ENCODE results near the gene BMP10. TPM values are rescaled to one million over a fixed set of nuclear protein-coding genes. Genes with fewer than 3 reads are reported as not detected.

Gene BMP10
- total RNA-seq, 2 experiments from 2014 or later, result not detected

DNA sequence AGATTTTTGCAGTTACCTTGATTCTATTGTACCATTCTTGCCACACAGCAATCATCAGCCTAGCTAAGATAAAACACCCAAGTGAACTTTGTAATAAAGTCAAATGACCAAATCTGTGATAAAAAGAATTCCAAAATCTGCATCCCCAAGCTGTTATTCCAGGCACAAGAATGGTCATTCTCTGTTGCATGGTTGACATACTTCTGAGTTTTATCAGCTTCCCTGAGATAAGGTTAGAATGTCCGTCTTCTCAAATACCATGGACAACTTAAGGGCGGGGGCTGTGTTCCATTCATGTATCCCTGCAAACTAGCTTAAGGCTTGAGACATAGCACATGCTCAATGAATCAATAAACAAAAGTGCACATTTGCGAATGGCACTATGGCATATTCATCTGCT, 8.1 kb upstream of the BMP10 start:
- Histone ChIP-seq H3K79me2 (ENCODE audit: insufficient read depth, low read depth, low read length) (no peaks in the 10 kb centered on the region), H3K9me3 (ENCODE audit: low read length) (no peaks in the 10 kb centered on the region), H2AFZ (ENCODE audit: low read length) (no peak overlapping the region), H3K4me1 (ENCODE audit: insufficient read depth, low read length, poor library complexity, severe bottlenecking) (no peaks in the 10 kb centered on the region), H3K27ac (ENCODE audit: low read depth, low read length, poor library complexity, severe bottlenecking) (no peak overlapping the region), H4K20me1 (ENCODE audit: insufficient read depth, low read length) (no peaks in the 10 kb centered on the region), H3K4me3 (ENCODE audit: low read depth, low read length, poor library complexity, severe bottlenecking) (no peak overlapping the region), H3K36me3 (ENCODE audit: insufficient read depth, low read length) (no peaks in the 10 kb centered on the region), H3K9me2 (ENCODE audit: insufficient read depth, low read length) (no peaks in the 10 kb centered on the region), H3K4me2 (ENCODE audit: low read length) (no peak overlapping the region)
- intact Hi-C loops (cut with micrococcal nuclease; ENCODE audit: unreplicated experiment), result no loop called here
- BruUV-seq (replicated peaks), result no TSS peak
- DNase-seq (ENCODE audit: low spot score), result no peak
- no peak for TF ChIP-seq EZH2phosphoT487 (IDR thresholded peaks at IDR 0.05; ENCODE audit: borderline replicate concordance, low read depth, low read length)
- TF ChIP-seq CTCF (conservative IDR thresholded peaks at IDR 0.05; ENCODE audit: low read length), result no peak
- ChIA-PET POLR2A (interaction anchor here (0.9 to 2.4 kb wide), 4 partner anchors 23 to 45 kb away, joined by 3 to 6 read pairs (median 3); no protein-coding TSS in a partner anchor), CTCF (ENCODE audit: unreplicated experiment) (no interaction called here)

DNA sequence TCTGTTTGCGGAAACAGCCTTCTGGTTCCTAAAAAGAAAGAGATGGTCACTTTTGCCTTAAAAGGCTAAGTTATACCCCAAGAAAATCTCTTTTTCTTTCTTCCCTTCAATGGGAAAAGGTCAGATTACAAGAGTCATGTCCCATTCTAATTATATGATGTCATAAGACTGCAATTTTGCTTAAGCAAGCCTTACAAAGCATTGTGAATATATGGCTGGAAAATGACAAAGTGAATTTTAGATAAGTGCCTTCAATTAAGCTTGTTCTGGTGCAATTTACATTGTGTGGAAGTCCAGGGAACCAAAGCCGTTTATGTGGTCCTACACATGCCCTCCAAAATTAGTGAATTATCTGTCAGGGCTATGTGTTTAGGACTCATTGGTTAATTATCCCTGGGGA, 7.6 kb upstream of the BMP10 start:
- ChIA-PET CTCF (ENCODE audit: unreplicated experiment) (no interaction called here), POLR2A (interaction anchor here (0.6 to 2.4 kb wide), 3 partner anchors 16 to 46 kb away, joined by 3 to 6 read pairs (median 6); no protein-coding TSS in a partner anchor)
- Histone ChIP-seq H3K9me2 (ENCODE audit: insufficient read depth, low read length) (no peaks in the 10 kb centered on the region), H3K9me3 (ENCODE audit: low read length) (no peaks in the 10 kb centered on the region), H2AFZ (ENCODE audit: low read length) (no peak overlapping the region), H3K4me3 (ENCODE audit: low read depth, low read length, poor library complexity, severe bottlenecking) (no peak overlapping the region), H3K4me2 (ENCODE audit: low read length) (no peak overlapping the region), H4K20me1 (ENCODE audit: insufficient read depth, low read length) (no peaks in the 10 kb centered on the region), H3K36me3 (ENCODE audit: insufficient read depth, low read length) (no peaks in the 10 kb centered on the region), H3K79me2 (ENCODE audit: insufficient read depth, low read depth, low read length) (no peaks in the 10 kb centered on the region), H3K4me1 (ENCODE audit: insufficient read depth, low read length, poor library complexity, severe bottlenecking) (no peaks in the 10 kb centered on the region), H3K27ac (ENCODE audit: low read depth, low read length, poor library complexity, severe bottlenecking) (no peak overlapping the region)
- TF ChIP-seq CTCF (conservative IDR thresholded peaks at IDR 0.05; ENCODE audit: low read length) (no peak), EZH2phosphoT487 (IDR thresholded peaks at IDR 0.05; ENCODE audit: borderline replicate concordance, low read depth, low read length) (no peak)
- DNase-seq (ENCODE audit: low spot score), result no peak
- intact Hi-C loops (cut with micrococcal nuclease; ENCODE audit: unreplicated experiment), result no loop called here
- no TSS peak for BruUV-seq (replicated peaks)

DNA sequence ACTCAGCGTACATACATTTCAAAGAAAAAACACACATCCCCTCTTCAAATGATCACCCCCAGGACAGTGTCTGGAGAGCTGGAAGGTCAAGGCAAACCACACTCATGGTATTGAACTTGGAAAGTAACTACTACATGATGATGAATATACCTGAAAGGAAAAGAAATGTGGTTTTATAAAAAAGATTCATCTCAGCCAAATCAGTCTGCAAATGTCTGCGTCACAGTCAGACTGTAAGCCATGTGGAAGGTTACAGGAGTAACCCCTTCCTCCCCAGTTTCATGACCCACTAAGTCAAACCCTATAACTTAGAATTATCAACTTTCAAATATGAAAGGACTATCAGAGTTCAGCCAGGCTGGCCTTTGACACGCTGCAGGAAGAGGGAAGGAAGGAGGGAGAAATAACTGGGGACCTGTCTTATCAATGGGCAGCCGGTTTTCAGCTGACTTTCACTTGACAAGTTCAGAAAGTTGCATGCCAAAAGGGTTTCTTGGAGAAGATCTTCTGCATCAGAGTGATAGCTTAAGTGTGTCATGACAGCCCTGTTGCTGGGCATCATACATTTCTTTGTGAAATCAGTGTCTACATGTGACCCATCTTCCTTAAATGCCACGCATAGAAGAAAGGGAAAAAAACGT, 7.0 kb upstream of the BMP10 start:
- no TSS peak for BruUV-seq (replicated peaks)

More for the DNA sequence above, 7.0 kb upstream of the BMP10 start:
- ChIA-PET CTCF (ENCODE audit: unreplicated experiment) (interaction anchor here (1.1 kb wide), 1 partner anchor 30 kb away, joined by 4 read pairs; no protein-coding TSS in a partner anchor), POLR2A (interaction anchor here (0.6 to 2.4 kb wide), 3 partner anchors 9 to 30 kb away, joined by 6 read pairs; no protein-coding TSS in a partner anchor)
- H3K79me2 ChIP-seq (ENCODE audit: insufficient read depth, low read depth, low read length), result no peaks in the 10 kb centered on the region
- H3K4me1 ChIP-seq (ENCODE audit: insufficient read depth, low read length, poor library complexity, severe bottlenecking), result no peaks in the 10 kb centered on the region
- H3K9me3 ChIP-seq (ENCODE audit: low read length), result no peaks in the 10 kb centered on the region
- DNase-seq (ENCODE audit: low spot score), result no peak
- TF ChIP-seq CTCF (conservative IDR thresholded peaks at IDR 0.05; ENCODE audit: low read length) (no peak), EZH2phosphoT487 (IDR thresholded peaks at IDR 0.05; ENCODE audit: borderline replicate concordance, low read depth, low read length) (no peak)
- H3K4me2 ChIP-seq (ENCODE audit: low read length), result no peak overlapping the region
- H3K4me3 ChIP-seq (ENCODE audit: low read depth, low read length, poor library complexity, severe bottlenecking), result no peak overlapping the region
- no peaks in the 10 kb centered on the region for H4K20me1 ChIP-seq (ENCODE audit: insufficient read depth, low read length)
- H3K27ac ChIP-seq (ENCODE audit: low read depth, low read length, poor library complexity, severe bottlenecking), result no peak overlapping the region
- intact Hi-C loops (cut with micrococcal nuclease; ENCODE audit: unreplicated experiment), result no loop called here
- H2AFZ ChIP-seq (ENCODE audit: low read length), result no peak overlapping the region
- no peaks in the 10 kb centered on the region for H3K36me3 ChIP-seq (ENCODE audit: insufficient read depth, low read length)
- H3K9me2 ChIP-seq (ENCODE audit: insufficient read depth, low read length), result no peaks in the 10 kb centered on the region

Measured in OCI-LY7 (cell line).